HCT116 (cell line): ENCODE data around the gene STK39. TPM values are rescaled to one million over a fixed set of nuclear protein-coding genes. Genes with fewer than 3 reads are reported as not detected.

Source experiments
- ATAC-seq: fragments of 200-7000 bp; cut with Tn5 transposase; 2 replicates; pipeline ENCODE4 v1.9.1; 2020; ENCODE audit warnings: mild to moderate bottlenecking, moderate library complexity
- BruUV-seq: library from RNA; stranded (reverse); fragments of 400-500 nt; replicated peaks from 2 replicates; lab custom pipeline; 2021; lab: Mats Ljungman, UMichigan
- CTCF ChIA-PET: fragments of 300-600 bp; sonication (Branson Sonifier 250); formaldehyde crosslinking; loops from one replicate; lab custom pipeline; 2021; ENCODE audit warnings: antibody characterized with exemption; lab: Charles Lee
- POLR2A ChIA-PET: fragments of 300-600, 350-600 bp; sonication (Branson Sonifier 250); formaldehyde crosslinking; loops from one replicate; lab custom pipeline; 2021; ENCODE audit warnings: antibody characterized with exemption; lab: Charles Lee
- RAD21 ChIA-PET, 2 experiments: fragments of 300-600 bp; sonication (Branson Sonifier 250); formaldehyde crosslinking; loops; one replicate each; lab custom pipeline; 2023; ENCODE audit warnings: low total read pairs in 2 of 2; ENCODE audit not compliant: uncharacterized antibody in 2 of 2, unreplicated experiment in 2 of 2, low non-redundant PET in 1 of 2; lab: Charles Lee
- DNase-seq: peaks from one replicate; pipeline ENCODE4 v3.0.0-alpha.2; 2010; ENCODE audit warnings: low read depth, low spot score
- H2AFZ ChIP-seq: fragments of 200-600 bp; shearing (Covaris generic), sonication (generic); 2 replicates; pipeline ENCODE4 v1.6.1; 2017; ENCODE audit warnings: low read depth, mixed run types, mixed read lengths, antibody characterized with exemption, low read length; ENCODE audit not compliant: poor library complexity, severe bottlenecking
- H3K27ac ChIP-seq: 2 replicates; pipeline ENCODE4 v1.5.1; 2012; ENCODE audit warnings: low read depth, low read length
- H3K27me3 ChIP-seq: fragments of 200-600 bp; sonication (generic); 2 replicates; pipeline ENCODE4 v1.6.1; 2016; ENCODE audit warnings: mixed run types, low read length, mixed read lengths; ENCODE audit not compliant: insufficient read depth
- H3K36me3 ChIP-seq, 2 experiments: fragments of 200-500 bp in 1 of 2; fragments of 200-600 bp in 1 of 2; sonication (Bioruptor generic) in 1 of 2; sonication (generic) in 1 of 2; 2 replicates each; pipeline versions ENCODE4 v1.5.1 to v1.6.1; 2014 to 2016; ENCODE audit warnings: low read length in 2 of 2, inconsistent platforms in 1 of 2, mixed read lengths in 1 of 2, mixed run types in 1 of 2; ENCODE audit not compliant: insufficient read depth in 2 of 2, control insufficient read depth in 1 of 2
- H3K4me1 ChIP-seq, 2 experiments: fragments of 200-600 bp in 1 of 2; sonication (generic) in 1 of 2; 2 replicates each; pipeline versions ENCODE4 v1.5.1 to v1.6.1; 2012 to 2017; ENCODE audit warnings: low read length in 2 of 2, inconsistent platforms in 1 of 2, mild to moderate bottlenecking in 1 of 2, mixed read lengths in 1 of 2, mixed run types in 1 of 2, moderate library complexity in 1 of 2; ENCODE audit not compliant: insufficient read depth in 2 of 2, control insufficient read depth in 1 of 2
- H3K4me2 ChIP-seq: fragments of 200-600 bp; sonication (generic); 2 replicates; pipeline ENCODE4 v1.6.1; 2017; ENCODE audit warnings: mixed run types, low read length, mixed read lengths
- H3K4me3 ChIP-seq, 2 experiments: fragments of 200-600 bp in 1 of 2; sonication (generic) in 1 of 2; replicated peaks in 1 of 2; 2 replicates each; pipeline ENCODE4 v1.5.1; 2011 to 2016; ENCODE audit warnings: low read length in 2 of 2, control low read depth in 1 of 2, low read depth in 1 of 2, mild to moderate bottlenecking in 1 of 2, mixed read lengths in 1 of 2, mixed run types in 1 of 2
- H3K79me2 ChIP-seq: fragments of 200-600 bp; sonication (generic); 2 replicates; pipeline ENCODE4 v1.6.1; 2017; ENCODE audit warnings: mild to moderate bottlenecking, mixed run types, low read length, moderate library complexity, mixed read lengths; ENCODE audit not compliant: insufficient read depth
- H3K9ac ChIP-seq: fragments of 200-600 bp; sonication (generic); 2 replicates; pipeline ENCODE4 v1.6.1; 2016; ENCODE audit warnings: low read length, mixed read lengths
- H3K9me2 ChIP-seq: fragments of 200-600 bp; sonication (generic), shearing (Covaris generic); 2 replicates; pipeline ENCODE4 v1.6.1; 2017; ENCODE audit warnings: mixed run types, mild to moderate bottlenecking, moderate library complexity; ENCODE audit not compliant: insufficient read depth
- H3K9me3 ChIP-seq, 2 experiments: fragments of 200-500 bp in 1 of 2; fragments of 200-600 bp in 1 of 2; sonication (Bioruptor generic) in 1 of 2; sonication (generic) in 1 of 2; 2 replicates each; pipeline ENCODE4 v1.6.1; 2014 to 2017; ENCODE audit warnings: low read length in 2 of 2, mixed read lengths in 2 of 2, inconsistent platforms in 1 of 2, low read depth in 1 of 2, mild to moderate bottlenecking in 1 of 2, mixed run types in 1 of 2, moderate library complexity in 1 of 2; ENCODE audit not compliant: control insufficient read depth in 1 of 2, insufficient read depth in 1 of 2
- H4K20me1 ChIP-seq: fragments of 200-600 bp; sonication (generic), shearing (Covaris generic); 2 replicates; pipeline ENCODE4 v1.6.1; 2017; ENCODE audit warnings: mixed run types, mild to moderate bottlenecking, moderate library complexity; ENCODE audit not compliant: insufficient read depth
- ATF3 ChIP-seq: IDR thresholded peaks from 2 replicates; pipeline ENCODE4 v1.6.1; 2012
- CBX3 ChIP-seq: IDR thresholded peaks from 2 replicates; pipeline ENCODE4 v1.6.1; 2012; ENCODE audit warnings: low read depth
- CEBPB ChIP-seq: IDR thresholded peaks from 2 replicates; pipeline ENCODE4 v1.6.1; 2012; ENCODE audit warnings: low read depth
- CTCF ChIP-seq, 3 experiments: fragments of 200-600 bp in 1 of 3; sonication (generic) in 1 of 3; IDR thresholded peaks in 2 of 3; conservative IDR thresholded peaks in 1 of 3; 2 replicates each; pipeline ENCODE4 v1.5.1; 2012 to 2017; ENCODE audit warnings: low read depth in 2 of 3, low read length in 2 of 3, antibody characterized with exemption in 1 of 3, borderline replicate concordance in 1 of 3, control low read depth in 1 of 3, mild to moderate bottlenecking in 1 of 3, mixed read lengths in 1 of 3, mixed run types in 1 of 3, moderate library complexity in 1 of 3; ENCODE audit not compliant: insufficient read depth in 1 of 3
- EZH2phosphoT487 ChIP-seq: fragments of 200-600 bp; IDR thresholded peaks from 2 replicates; pipeline ENCODE4 v1.6.1; 2018; ENCODE audit warnings: antibody characterized with exemption, borderline replicate concordance
- FOSL1 ChIP-seq: IDR thresholded peaks from 2 replicates; pipeline ENCODE4 v1.6.1; 2012; ENCODE audit warnings: low read depth
- JUND ChIP-seq: IDR thresholded peaks from 2 replicates; pipeline ENCODE4 v1.6.1; 2012
- POLR2A ChIP-seq: IDR thresholded peaks from 2 replicates; pipeline ENCODE4 v1.7.0; 2011; ENCODE audit warnings: borderline replicate concordance; ENCODE audit not compliant: insufficient read depth, insufficient read length; ENCODE audit errors: extremely low read depth
- POLR2AphosphoS5 ChIP-seq: IDR thresholded peaks from 2 replicates; pipeline ENCODE4 v1.6.1; 2011; ENCODE audit warnings: mild to moderate bottlenecking, low read depth, low read length, moderate library complexity
- RAD21 ChIP-seq: IDR thresholded peaks from 2 replicates; pipeline ENCODE4 v1.6.1; 2012; ENCODE audit warnings: low read depth, mild to moderate bottlenecking
- REST ChIP-seq: IDR thresholded peaks from 2 replicates; pipeline ENCODE4 v1.6.1; 2012; ENCODE audit warnings: low read depth
- SIN3A ChIP-seq: IDR thresholded peaks from 2 replicates; pipeline ENCODE4 v1.6.1; 2012; ENCODE audit warnings: low read depth
- SP1 ChIP-seq: IDR thresholded peaks from 2 replicates; pipeline ENCODE4 v1.6.1; 2012; ENCODE audit warnings: low read depth
- SRF ChIP-seq: IDR thresholded peaks from 2 replicates; pipeline ENCODE4 v1.6.1; 2012; ENCODE audit warnings: low read depth
- TCF7L2 ChIP-seq: IDR thresholded peaks from 2 replicates; pipeline ENCODE4 v1.7.0; 2011; ENCODE audit warnings: borderline replicate concordance, inconsistent platforms; ENCODE audit not compliant: insufficient read depth, insufficient read length; ENCODE audit errors: extremely low read depth
- YY1 ChIP-seq: IDR thresholded peaks from 2 replicates; pipeline ENCODE4 v1.6.1; 2011; ENCODE audit warnings: low read length, low read depth, moderate library complexity, mild to moderate bottlenecking; ENCODE audit not compliant: insufficient replicate concordance; ENCODE audit errors: extremely low read depth
- ZBTB33 ChIP-seq: IDR thresholded peaks from 2 replicates; pipeline ENCODE4 v1.6.1; 2011; ENCODE audit warnings: mild to moderate bottlenecking, low read length, moderate library complexity; ENCODE audit not compliant: insufficient replicate concordance; ENCODE audit errors: extremely low read depth
- ZFX ChIP-seq: fragments of 450-650 bp; IDR thresholded peaks from 2 replicates; pipeline ENCODE4 v1.6.1; 2017
- ZNF274 ChIP-seq: fragments of 200-500 bp; sonication (Bioruptor generic); IDR thresholded peaks from 2 replicates; pipeline ENCODE4 v1.6.1; 2014; ENCODE audit warnings: mild to moderate bottlenecking, low read depth, low read length, inconsistent platforms
- intact Hi-C: fragments of 100-400 bp; cut with micrococcal nuclease; formaldehyde crosslinking; loops from 2 replicates; pipeline ENCODE4 v1.10.0; 2022
- total RNA-seq: library from RNA; stranded (reverse); gene quantifications from one replicate; pipeline ENCODE4 v1.2.1, GENCODE V29; 2021; ENCODE audit not compliant: unreplicated experiment

STK39 gene
- total RNA-seq, 1 experiment from 2014 or later = 118 TPM

- Histone ChIP-seq H3K9me2 (no peaks in the 10 kb centered on the region), H3K27ac (no peak overlapping the region), H4K20me1 (no peaks in the 10 kb centered on the region), H3K27me3 (no peaks in the 10 kb centered on the region), H3K9ac (no peak overlapping the region), H3K4me3 (no peak overlapping the region), H3K4me1 (no peaks in the 10 kb centered on the region), H3K4me2 (no peak overlapping the region), H2AFZ (no peak overlapping the region), H3K79me2 (no peaks in the 10 kb centered on the region), H3K9me3 (no peaks in the 10 kb centered on the region), H3K36me3 (0 out of 4 replicates have a peak, but pooled peaks cover 0 to 6% of the 10 kb centered on the region in 2 experiments)
- TF ChIP-seq POLR2AphosphoS5 (no peak), ZBTB33 (no peak), ATF3 (no peak), FOSL1 (no peak), POLR2A (no peak), JUND (no peak), EZH2phosphoT487 (no peak), SRF (no peak), TCF7L2 (no peak), CBX3 (no peak), SP1 (no peak), YY1 (no peak), ZNF274 (no peak), REST (no peak), ZFX (no peak), RAD21 (no peak), SIN3A (no peak), CTCF (IDR thresholded peaks at IDR 0.05 in 2 of 3, conservative IDR thresholded peaks at IDR 0.05 in 1 of 3; ENCODE audit: borderline replicate concordance in 1 of 3, insufficient read depth in 1 of 3, low read depth in 2 of 3, low read length in 2 of 3) (no peak), CEBPB (no peak)
- DNase-seq (no peak), ATAC-seq (no peak)
- ChIA-PET CTCF (no interaction called here), RAD21 (no interaction called here), POLR2A (no interaction called here)
- BruUV-seq = no TSS peak
- intact Hi-C loops = no loop called here
Measured at GRCh38 chr2:167950571-167950970, 296.8 kb downstream of the STK39 start.
